OCI-LY7 (cell line): Measurements from ENCODE around the gene FRMPD4. TPM values are rescaled to one million over a fixed set of nuclear protein-coding genes. Genes with fewer than 3 reads are reported as not detected.

Source experiments
- BruUV-seq: library from RNA; stranded (reverse); fragments of 400-500 nt; replicated peaks from 2 replicates; lab custom pipeline; 2021; lab: Mats Ljungman, UMichigan
- CTCF ChIA-PET: fragments of 300-600 bp; sonication (Branson Sonifier 250); formaldehyde crosslinking; loops from one replicate; lab custom pipeline; 2022; ENCODE audit warnings: antibody characterized with exemption; ENCODE audit not compliant: unreplicated experiment; lab: Charles Lee
- POLR2A ChIA-PET: fragments of 300-600 bp; sonication (Branson Sonifier 250); formaldehyde crosslinking; loops from one replicate; lab custom pipeline; 2022; ENCODE audit warnings: antibody characterized with exemption; lab: Charles Lee
- DNase-seq: peaks from one replicate; pipeline ENCODE4 v3.0.0-alpha.2; 2015; ENCODE audit warnings: low spot score
- H2AFZ ChIP-seq: fragments of 200-600 bp; sonication (generic), shearing (Covaris generic); 2 replicates; pipeline ENCODE4 v1.6.1; 2014; ENCODE audit warnings: mild to moderate bottlenecking, antibody characterized with exemption, low read length, moderate library complexity
- H3K27ac ChIP-seq: fragments of 200-600 bp; sonication (generic); 2 replicates; pipeline ENCODE4 v1.5.1; 2014; ENCODE audit warnings: mixed run types, low read depth, mild to moderate bottlenecking, moderate library complexity, low read length, inconsistent platforms; ENCODE audit not compliant: poor library complexity, severe bottlenecking
- H3K36me3 ChIP-seq: fragments of 200-600 bp; sonication (generic); 2 replicates; pipeline ENCODE4 v1.6.1; 2014; ENCODE audit warnings: mild to moderate bottlenecking, antibody characterized with exemption, low read length, moderate library complexity, mixed read lengths; ENCODE audit not compliant: insufficient read depth
- H3K4me1 ChIP-seq: fragments of 200-600 bp; sonication (generic); 2 replicates; pipeline ENCODE4 v1.5.1; 2014; ENCODE audit warnings: mild to moderate bottlenecking, low read length; ENCODE audit not compliant: insufficient read depth, poor library complexity, severe bottlenecking
- H3K4me2 ChIP-seq: fragments of 200-600 bp; sonication (generic); 2 replicates; pipeline ENCODE4 v1.6.1; 2014; ENCODE audit warnings: mild to moderate bottlenecking, low read length
- H3K4me3 ChIP-seq: fragments of 200-600 bp; sonication (generic); 2 replicates; pipeline ENCODE4 v1.5.1; 2014; ENCODE audit warnings: mild to moderate bottlenecking, low read depth, low read length; ENCODE audit not compliant: poor library complexity, severe bottlenecking
- H3K79me2 ChIP-seq: fragments of 200-600 bp; sonication (generic); 2 replicates; pipeline ENCODE4 v1.6.1; 2016; ENCODE audit warnings: low read depth, mild to moderate bottlenecking, low read length, moderate library complexity, mixed read lengths; ENCODE audit not compliant: insufficient read depth
- H3K9me2 ChIP-seq: fragments of 200-600 bp; sonication (generic); 2 replicates; pipeline ENCODE4 v1.6.1; 2016; ENCODE audit warnings: mild to moderate bottlenecking, low read length, mixed read lengths; ENCODE audit not compliant: insufficient read depth
- H3K9me3 ChIP-seq: fragments of 200-600 bp; sonication (generic); 2 replicates; pipeline ENCODE4 v1.6.1; 2014; ENCODE audit warnings: mild to moderate bottlenecking, mixed run types, low read length, mixed read lengths
- H4K20me1 ChIP-seq: fragments of 200-600 bp; sonication (generic); 2 replicates; pipeline ENCODE4 v1.6.1; 2014; ENCODE audit warnings: mild to moderate bottlenecking, antibody characterized with exemption, low read length, moderate library complexity, mixed read lengths; ENCODE audit not compliant: insufficient read depth
- EZH2phosphoT487 ChIP-seq: fragments of 200-600 bp; sonication (generic); IDR thresholded peaks from 2 replicates; pipeline ENCODE4 v1.6.1; 2018; ENCODE audit warnings: low read depth, borderline replicate concordance, mild to moderate bottlenecking, mixed run types, antibody characterized with exemption, low read length, moderate library complexity, mixed read lengths
- intact Hi-C: fragments of 100-400 bp; cut with micrococcal nuclease; formaldehyde crosslinking; loops from one replicate; pipeline ENCODE4 v1.10.0; 2022; ENCODE audit not compliant: unreplicated experiment
- total RNA-seq, 2 experiments: library from RNA; depleted of rRNA in 1 of 2; stranded (reverse); fragments of >200 nt in 1 of 2; shearing (Covaris generic) in 1 of 2; gene quantifications; 2 replicates each; pipeline ENCODE4 v1.2.3, GENCODE V29; 2014 to 2022
- TF ChIP-seq, protein P1 (sequence below): fragments of 200-600 bp; sonication (generic); conservative IDR thresholded peaks from 2 replicates; pipeline ENCODE4 v1.5.1; 2014; ENCODE audit warnings: mild to moderate bottlenecking, antibody characterized with exemption, low read length, moderate library complexity, mixed read lengths

FRMPD4 gene
- total RNA-seq, 2 experiments from 2014 or later: not detected

DNA sequence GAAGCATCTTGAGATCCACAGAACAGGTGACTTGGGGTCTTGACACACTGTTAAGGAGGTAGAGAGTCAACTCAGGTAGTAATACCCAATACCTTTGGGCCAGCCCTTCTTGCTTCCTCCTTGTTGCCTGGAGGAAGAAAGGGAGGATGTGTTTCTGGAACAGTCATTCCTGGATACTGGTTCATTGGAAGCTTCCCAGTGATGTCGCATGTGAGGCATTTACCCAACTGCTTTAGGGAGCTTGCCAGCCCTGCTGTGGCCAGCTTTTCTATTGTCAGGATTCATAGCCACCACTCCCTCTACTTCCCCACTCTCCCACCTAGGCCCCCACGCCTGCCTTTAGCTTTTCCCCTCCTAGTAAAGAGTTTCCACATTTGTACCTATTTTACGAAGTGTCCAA, 342.7 kb downstream of the FRMPD4 start:
- Histone ChIP-seq H2AFZ (no peak overlapping the region), H3K4me2 (no peak overlapping the region), H3K79me2 (no peaks in the 10 kb centered on the region), H3K4me1 (no peaks in the 10 kb centered on the region), H3K9me3 (no peaks in the 10 kb centered on the region), H3K27ac (no peak overlapping the region), H3K4me3 (no peak overlapping the region), H3K36me3 (no peaks in the 10 kb centered on the region), H3K9me2 (no peaks in the 10 kb centered on the region), H4K20me1 (no peaks in the 10 kb centered on the region)
- ChIA-PET POLR2A (no interaction called here), CTCF (no interaction called here)
- DNase-seq: no peak
- intact Hi-C loops: no loop called here
- BruUV-seq: no TSS peak
- TF ChIP-seq, protein P1, sequence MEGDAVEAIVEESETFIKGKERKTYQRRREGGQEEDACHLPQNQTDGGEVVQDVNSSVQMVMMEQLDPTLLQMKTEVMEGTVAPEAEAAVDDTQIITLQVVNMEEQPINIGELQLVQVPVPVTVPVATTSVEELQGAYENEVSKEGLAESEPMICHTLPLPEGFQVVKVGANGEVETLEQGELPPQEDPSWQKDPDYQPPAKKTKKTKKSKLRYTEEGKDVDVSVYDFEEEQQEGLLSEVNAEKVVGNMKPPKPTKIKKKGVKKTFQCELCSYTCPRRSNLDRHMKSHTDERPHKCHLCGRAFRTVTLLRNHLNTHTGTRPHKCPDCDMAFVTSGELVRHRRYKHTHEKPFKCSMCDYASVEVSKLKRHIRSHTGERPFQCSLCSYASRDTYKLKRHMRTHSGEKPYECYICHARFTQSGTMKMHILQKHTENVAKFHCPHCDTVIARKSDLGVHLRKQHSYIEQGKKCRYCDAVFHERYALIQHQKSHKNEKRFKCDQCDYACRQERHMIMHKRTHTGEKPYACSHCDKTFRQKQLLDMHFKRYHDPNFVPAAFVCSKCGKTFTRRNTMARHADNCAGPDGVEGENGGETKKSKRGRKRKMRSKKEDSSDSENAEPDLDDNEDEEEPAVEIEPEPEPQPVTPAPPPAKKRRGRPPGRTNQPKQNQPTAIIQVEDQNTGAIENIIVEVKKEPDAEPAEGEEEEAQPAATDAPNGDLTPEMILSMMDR: no peak
- TF ChIP-seq EZH2phosphoT487: no peak

DNA sequence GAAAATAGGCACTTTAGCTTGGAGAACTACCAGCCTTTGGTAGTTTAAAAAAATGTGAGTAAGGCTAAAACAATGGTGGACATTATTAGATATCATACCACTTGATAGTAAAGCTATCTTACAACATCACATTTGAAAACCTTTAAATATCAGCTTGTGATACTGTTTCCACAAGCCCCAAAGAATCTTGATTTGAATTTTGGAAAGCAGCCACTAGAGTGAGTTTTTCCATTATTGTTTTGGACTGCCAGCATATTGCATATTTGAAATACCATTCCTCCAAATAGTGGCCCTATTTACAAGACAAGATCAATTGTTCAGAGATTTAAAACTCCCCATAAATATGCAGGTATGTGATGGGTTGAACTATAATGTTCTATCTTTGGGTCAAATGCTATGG, 349.9 kb downstream of the FRMPD4 start:
- ChIA-PET POLR2A (interaction anchor here (0.6 to 0.9 kb wide), 2 partner anchors 22 to 299 kb away, joined by 3 read pairs; no protein-coding TSS in a partner anchor), CTCF (no interaction called here)
- Histone ChIP-seq H3K4me1 (no peaks in the 10 kb centered on the region), H3K36me3 (no peaks in the 10 kb centered on the region), H3K79me2 (no peaks in the 10 kb centered on the region), H3K9me2 (no peaks in the 10 kb centered on the region), H2AFZ (no peak overlapping the region), H3K9me3 (no peaks in the 10 kb centered on the region), H3K4me2 (no peak overlapping the region), H3K27ac (no peak overlapping the region), H3K4me3 (no peak overlapping the region), H4K20me1 (no peaks in the 10 kb centered on the region)
- intact Hi-C loops: no loop called here
- no peak for TF ChIP-seq EZH2phosphoT487
- TF ChIP-seq, protein P1: no peak
- BruUV-seq: no TSS peak
- DNase-seq: no peak

DNA sequence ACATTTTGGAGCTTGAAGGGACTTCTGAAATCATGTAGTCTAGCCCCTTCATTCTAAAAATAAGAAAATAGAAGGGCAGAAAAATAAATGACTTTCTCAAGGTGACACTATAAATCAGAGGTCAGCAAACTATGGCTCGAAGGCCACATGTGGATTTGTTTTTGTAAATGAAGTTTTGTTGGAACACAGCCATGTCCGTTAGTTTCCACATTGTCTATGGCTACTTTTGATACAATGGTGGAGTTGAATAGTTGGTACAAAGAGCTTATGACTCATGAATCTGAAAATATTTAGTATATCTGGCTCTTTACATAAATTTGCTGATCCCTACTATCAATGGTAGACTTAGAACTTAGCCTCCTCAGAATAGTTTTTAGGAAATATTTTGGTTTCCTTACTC, 350.5 kb downstream of the FRMPD4 start:
- no peak overlapping the region for H3K4me3 ChIP-seq
- BruUV-seq: no TSS peak
- no peaks in the 10 kb centered on the region for H3K9me3 ChIP-seq
- no peaks in the 10 kb centered on the region for H3K4me1 ChIP-seq
- no peaks in the 10 kb centered on the region for H4K20me1 ChIP-seq
- H3K27ac ChIP-seq: no peak overlapping the region
- no peak overlapping the region for H3K4me2 ChIP-seq
- POLR2A ChIA-PET: interaction anchor here (0.9 kb wide), 1 partner anchor 22 kb away, joined by 3 read pairs; no protein-coding TSS in a partner anchor
- H3K36me3 ChIP-seq: no peaks in the 10 kb centered on the region
- no peak for DNase-seq
- no peaks in the 10 kb centered on the region for H3K9me2 ChIP-seq
- intact Hi-C loops: no loop called here
- no peak overlapping the region for H2AFZ ChIP-seq
- CTCF ChIA-PET: no interaction called here
- no peaks in the 10 kb centered on the region for H3K79me2 ChIP-seq
- TF ChIP-seq EZH2phosphoT487: no peak
- TF ChIP-seq, protein P1: no peak
